Amygdala (tissue), 56 donors: ENCODE results near the gene RARG.
A peak's percentile ranks its signal among the peaks of the same experiment; 100 is the strongest.

ENCODE experiments used
- DNase-seq, 56 donors: peaks; one replicate each; lab custom pipeline; 2025; lab: John Stamatoyannopoulos, UW

Gene RARG

DNA sequence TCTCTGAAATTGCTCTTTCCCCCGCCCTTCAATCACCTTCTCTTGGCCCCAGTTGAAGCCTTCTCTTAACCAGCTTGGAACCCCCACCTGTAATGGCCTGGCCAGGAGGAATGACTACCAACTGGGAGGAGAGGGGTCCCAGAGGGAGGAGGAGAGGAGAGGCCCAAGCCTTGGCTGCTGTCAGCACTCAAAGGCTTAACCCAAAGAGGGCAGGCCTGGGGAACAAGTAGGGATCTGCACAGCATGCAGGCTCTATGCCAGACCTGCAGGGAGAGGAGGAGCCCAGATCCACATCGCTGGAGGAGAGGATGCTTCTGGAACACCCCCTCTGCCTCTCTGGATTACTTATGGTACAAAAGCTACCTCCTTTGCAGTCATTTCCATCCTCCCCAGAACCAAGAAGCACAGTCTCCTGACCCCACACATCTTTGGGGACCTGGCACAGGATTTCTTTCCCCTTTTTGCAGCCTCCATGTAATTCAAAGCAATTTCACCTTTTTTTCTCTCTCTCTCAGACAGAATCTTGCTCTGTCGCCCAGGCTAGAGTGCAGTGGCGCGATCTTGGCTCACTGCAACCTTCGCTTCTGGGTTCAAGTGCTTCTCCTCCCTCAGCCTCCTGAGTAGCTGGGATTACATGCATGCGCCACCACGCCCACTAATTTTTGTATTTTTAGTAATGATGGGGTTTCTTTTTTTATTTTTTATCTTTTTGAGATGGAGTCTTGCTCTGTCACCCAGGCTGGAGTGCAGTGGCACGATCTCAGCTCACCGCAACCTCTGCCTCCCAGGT lies 6.2 kb downstream of the RARG start:
- peak in 1 of 56 donors; percentile 21 for DNase-seq

DNA sequence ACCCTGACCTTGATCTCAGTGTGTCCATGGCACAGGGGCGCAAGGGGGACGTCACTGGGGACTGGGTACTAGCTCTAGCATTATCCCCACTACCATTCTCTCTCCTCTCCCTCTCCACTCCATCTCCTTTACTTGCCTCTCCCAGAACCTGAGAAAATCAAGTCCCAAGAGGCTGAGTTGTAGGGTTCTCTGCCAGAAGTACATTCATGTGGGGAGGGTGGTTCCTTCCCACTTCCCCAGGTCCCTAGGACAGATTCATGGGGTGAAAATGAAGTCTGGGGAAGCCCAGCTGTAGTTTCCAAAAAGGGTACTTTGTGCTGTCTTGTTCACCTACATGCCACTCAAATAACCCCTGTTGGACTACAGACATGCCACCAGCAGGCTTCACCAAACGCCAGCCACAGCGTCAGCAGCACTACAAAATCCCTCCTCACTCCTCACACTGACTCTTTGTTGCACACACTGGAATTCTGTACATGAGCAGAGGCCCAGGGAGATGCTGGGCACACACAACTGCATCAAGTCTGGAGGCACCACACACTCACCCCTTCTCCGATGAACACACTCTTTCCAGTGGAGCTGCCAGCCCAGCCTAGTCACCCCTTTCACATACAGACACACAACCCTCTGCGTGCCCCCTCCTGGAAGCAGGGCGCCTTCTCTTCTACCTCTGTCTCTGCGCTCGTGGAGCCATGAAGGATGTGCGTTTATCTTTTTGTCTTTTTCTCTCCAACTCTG lies 6.9 kb downstream of the RARG start:
- peak in 3 of 56 donors; percentile 11 to 37 (median 30) for DNase-seq

DNA sequence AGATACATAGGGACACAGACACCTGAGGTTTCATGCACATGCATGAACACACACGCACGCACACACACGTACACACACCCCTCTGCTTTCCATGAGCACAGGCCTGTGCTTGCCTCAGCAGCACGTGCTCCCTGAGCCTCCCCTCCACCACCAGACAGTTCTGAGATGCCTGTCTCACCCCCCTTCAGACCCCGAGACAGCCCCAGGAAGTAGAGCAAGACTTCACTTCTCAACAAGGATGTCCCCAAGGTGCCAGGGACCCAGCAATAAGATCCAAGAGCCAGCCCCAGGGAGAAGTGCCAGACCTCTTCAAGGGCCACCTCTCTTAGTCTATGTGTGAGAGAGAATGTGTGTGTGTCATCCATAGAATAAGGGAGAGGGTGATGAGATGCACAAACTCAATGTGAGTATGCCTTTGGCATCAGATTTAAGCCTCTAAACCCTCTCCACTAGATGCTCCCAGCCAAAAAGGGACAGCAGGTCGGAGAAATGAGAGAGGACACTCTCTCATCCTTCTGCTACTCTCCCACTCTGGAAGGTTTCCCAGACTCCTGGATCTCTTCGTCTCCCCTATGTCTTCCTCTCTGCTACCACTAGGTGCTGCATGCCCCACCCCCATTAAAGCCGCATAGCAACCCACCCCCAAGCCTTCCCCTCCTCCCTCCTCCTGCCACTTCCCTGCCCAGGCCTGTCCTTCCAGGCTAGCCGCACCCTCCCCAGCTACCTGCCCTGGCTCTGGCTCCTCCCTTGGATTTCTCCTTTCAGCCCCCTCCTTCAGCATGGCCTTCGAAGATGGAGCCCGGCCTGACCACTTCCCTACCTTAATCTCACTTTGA lies 7.7 kb downstream of the RARG start:
- no peak for DNase-seq

DNA sequence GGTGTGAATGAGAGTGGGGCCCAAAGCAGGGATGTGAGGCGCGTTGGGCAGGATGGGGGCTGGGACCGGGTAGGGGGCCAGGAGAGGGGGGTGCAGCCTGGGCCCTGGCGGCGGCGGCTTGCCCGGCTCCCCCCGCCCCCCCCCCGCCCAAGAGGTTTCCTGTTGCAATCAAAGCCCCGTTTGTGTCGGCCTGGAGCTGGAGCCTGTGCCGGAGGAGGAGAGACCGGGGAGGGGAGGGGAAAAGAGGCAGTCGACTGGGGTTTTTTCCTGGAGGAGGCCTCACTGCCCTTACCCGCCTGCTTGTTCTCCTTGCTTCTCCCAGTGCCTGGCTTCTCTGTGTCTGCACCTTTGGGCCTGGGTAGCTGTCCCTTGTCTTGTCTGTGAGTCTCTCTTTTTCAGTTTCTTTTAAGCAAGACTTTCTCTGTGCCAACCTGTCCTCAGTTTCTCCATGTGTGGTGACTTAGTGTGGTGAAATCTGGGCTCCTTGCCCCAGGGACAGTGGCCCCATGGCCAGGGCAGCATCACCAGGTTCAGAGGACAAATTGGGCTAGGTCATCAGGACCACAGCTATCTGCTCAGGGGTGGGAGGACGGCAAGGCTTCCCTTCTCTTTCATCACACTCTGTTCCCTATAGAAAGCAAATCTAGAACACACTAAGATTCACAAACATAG lies 8.5 kb downstream of the RARG start:
- DNase-seq = peak in 41 of 56 donors; percentile 20 to 79 (median 56)

DNA sequence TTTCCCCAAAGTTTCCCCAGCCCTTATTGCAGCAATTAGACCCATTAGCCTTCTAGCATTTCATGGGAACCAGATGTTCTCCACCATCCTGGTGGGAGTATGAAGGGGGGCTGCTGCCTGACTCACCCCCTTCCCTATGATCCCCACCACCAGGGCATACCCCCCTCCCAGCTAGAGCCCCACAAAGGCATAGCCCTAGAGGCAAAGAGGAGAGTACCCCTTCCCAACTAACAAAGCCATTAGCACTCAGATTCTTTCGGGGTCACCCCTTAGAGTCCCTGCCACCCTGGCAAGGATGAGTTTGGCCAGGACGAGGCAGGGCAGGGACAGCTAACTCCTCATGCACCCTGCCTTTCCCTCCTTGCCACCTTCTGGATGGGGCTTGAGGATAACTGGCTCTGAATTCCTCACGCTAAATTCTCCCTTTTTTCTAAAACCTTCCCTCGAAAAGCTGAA lies 9.2 kb downstream of the RARG start:
- DNase-seq = no peak

DNA sequence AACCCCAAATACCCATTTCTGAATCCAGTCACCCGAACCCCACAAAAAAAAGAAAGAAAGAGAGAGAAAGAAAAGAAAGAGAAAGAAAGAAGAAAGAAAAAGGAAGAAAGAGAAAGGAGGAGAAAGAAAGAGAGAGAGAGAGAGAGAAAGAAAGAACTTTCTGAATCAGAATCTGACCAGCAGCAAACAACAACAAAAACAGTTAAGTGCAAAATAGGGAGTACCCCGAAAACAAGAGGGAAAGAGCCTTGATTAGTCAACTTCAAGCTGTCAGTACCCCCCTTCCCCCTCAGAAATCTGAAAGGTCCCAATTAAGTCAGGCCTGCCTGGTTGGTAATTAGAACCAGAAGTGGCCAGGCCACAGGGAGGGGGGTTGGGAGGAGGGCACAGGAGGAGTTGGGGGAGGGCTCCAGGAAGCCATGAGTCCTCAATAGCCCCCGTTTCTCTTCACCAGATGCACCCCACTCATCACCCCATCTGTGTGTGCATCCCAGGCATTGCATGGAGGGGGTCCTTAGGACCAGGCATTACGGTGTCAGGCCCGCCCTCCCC lies 9.8 kb downstream of the RARG start:
- no peak for DNase-seq

DNA sequence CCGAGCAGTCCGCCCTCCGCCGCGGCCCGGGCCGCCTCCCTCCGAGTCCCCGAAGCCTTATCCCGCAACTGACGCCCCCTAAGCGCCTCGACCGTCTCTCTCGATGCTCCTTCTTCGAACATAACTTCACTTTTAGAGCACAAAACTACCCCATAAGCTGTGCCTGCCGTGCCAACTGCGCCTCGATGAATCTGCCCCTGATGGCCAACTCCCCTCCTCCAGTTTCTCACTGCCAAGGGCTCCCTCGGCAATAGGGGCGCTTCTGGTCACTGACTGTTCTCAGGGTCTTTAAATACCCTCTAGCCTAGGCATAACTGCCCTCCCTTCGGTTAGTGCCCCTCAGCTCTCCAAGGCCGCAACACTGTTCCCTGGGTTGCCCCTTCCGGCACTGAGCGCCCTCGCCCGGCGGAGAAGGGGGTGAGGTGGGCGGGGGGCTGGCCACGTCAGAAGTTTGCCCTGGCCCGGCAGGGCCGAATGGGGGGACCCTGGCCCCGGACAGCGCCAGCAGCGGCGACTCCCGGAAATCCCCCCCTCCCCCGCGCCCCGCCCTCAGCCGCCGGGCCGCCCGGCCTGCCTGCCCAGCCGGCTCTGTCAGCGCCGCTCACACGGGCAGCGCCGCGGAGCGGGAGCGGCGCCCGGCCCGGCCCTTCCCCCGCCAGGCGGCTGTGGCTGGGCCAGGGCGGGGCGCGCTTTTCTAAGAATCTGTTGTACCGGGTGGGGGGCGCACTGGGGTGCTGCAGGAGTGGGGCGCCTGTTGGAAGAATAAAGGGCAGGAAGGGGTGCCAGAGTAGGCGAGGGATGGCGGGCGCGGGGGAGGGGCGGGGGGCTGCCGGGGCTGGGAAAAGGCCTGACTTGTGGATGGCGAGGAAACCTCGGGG lies 10.6 kb downstream of the RARG start:
- DNase-seq = peak in 43 of 56 donors; percentile 28 to 82 (median 54)

DNA sequence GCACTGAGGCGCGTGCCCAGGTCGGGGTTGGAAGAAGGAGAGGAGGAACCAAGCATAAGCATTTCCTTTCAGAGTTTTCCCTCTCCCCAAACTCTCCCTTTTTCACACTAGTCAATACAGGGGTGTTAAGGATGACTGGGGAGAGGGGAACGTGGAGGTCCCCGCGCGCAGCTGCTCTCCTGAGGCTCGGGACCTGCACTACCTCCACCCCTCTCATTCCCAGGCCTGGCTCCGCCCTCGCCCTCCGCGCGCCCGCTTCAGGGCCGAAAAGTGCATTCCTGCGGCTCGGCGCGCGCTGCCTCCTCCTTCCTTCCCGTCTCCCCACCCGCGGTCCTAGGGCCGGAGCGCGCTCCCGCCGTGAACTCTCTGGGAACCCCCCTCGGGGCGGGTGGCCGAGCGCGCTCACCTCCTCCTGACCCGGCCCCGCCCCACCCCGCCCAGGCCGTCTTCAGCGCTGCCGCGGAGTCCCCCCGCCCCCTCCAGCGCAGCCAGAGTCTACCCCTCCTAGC lies 11.3 kb downstream of the RARG start:
- DNase-seq = peak in 45 of 56 donors; percentile 20 to 84 (median 61)

DNA sequence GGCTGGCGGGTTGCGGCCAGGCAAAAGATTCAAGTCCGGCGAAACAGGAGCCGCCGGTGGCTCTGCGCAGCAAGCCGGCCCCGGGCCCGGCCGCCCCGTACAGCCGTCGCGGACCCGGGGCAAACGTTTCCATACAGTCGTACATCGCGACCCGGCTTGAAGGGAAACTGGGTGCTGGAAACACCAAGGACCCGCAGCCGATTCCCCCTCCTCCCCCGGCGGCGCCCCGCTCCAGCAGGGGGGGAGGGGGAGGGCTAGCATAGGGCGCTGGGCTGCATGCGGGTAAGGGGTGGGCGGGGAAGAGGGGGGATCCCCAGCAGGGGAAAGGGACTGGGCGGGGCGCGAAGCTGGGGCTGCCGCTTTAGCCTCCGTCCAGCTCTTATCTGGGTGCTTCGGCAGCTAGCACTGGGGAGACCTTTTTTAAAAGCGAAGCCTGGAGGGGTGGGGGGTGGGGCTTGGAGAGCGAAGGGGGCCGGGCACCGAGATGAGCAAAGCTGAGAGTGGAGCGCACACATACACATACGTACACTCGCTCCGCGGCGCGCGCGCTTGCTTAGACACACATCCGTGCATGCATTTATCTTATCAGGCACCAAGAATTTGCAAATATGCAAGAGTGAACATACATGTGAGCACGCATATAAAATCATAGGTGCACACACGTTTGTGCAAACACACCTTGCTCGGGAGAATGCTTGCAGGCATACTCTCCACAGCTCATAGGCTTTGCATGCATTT lies 11.9 kb downstream of the RARG start:
- DNase-seq = peak in 33 of 56 donors; percentile 28 to 82 (median 53)

DNA sequence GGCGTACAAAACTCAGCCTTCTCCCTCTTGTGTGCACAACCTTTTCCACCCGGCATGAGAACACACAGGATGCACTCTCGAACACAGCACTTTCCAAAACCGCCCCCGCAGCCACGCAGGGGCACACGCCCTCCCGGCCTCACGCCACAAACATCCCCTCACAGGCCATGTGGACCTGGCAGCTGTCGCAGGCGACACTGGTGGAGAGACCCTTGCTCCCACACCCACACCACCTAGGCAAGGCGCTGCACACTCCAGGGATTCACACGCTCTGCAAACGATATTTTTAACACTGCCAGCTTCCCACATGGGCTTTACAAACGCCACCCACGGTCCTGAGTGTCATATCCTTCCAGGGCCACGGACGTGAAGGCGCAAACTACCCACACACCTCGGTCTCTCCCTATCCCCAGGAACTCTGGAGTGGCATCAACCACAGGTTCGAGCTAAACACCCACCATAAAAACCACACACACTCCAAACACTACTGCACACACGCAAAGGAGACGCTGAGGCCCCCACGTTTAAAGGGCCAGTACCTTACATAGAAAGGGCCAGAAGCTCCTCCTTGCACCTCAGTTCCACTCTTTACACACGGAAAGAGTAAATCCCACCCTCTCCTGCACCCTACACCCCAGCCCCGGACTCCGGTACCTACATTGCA lies 12.6 kb downstream of the RARG start:
- peak in 6 of 56 donors; percentile 21 to 59 (median 52) for DNase-seq

DNA sequence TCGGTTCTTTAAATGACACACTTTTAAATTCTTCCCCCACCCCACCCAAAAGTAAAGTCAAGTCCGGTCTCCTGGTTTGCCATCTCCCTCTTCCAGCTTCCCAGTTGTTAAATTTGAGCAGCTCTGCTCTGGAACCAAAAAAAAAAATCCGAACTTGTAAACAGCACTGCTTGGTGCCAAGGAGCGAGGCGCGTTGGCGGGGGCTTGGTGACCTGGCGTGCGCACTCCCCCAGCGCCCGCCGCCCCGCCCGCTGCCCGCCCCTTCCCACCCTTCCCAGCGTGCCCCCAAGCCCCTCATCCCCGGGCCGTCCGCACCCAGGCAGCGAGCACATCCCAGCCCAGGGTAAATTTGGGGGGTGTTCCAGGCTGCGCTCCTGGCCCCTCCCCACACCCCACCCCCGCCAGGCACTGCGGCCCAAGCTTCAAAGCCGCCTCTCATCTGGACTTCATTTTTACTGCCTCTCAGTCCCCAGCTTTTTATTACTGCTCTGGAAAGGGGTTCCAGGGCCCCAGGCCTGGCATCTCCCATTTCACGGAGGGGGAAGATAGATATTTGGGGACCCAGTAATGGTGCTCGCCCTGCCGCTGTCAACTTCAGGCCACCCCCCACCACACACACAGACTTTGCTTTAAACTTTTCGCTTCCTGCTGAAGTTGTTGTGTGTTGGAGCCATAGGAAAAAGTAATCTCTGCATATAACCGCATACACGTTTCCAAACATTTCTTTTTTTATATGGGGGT lies 13.3 kb downstream of the RARG start:
- DNase-seq = peak in 1 of 56 donors; percentile 19

DNA sequence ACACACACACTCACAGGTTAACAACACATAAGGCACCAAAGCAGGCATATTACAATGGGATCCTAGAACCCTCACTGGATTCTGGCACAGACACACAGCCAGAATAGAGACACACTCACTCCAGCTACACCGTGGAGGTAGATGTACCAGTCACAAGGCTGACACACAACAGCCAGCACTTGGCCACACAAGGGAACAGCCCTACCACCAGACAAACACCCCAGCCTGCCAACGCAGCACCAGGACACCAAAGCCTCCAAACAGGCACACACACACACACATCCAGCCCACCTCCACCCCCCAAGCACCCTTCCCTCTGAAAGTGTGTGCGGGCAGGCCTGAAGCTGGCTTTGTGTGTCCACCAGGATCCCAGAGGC lies 14.1 kb downstream of the RARG start:
- DNase-seq = no peak

DNA sequence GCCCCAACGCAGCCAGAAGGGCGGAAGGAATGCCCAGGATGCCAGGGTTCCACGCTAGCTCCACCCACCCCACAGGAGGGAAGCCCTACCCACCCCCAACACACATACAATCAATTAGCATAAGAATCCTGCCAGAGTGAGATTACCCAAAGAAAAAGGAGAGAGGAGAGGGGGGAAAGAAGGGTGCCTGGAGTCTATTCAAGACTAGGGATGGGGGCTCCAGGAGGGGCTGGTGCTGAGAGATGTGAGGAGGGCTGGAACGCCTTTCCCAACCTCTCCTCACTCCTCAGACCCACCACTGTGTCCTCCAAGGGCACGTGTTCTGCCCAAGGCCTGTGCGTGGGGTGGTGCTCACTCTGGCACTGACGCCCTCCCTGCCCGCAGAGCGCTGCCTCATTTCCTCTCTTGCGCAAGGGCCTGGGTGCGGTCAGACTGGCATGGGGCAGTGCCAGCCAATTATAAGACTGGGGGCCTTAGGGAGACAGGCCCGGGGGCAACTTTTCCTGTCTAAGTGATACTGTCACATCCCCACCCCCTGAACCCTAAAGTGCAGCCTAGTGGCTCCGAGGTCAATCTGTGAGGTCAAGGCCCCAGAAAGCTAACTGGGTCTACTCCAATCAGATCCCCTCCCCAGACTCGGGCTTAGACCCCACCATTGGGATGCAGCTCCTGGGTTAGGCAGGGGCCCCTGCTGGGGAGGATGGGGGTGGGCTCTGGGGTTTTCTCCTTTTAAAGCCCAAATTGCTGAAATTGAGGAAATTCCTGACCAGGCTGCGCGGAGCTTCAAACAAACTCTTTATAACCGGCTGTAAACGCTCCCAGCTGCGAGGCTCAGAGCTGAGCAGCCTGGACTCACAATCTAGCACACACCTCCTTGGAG lies 14.7 kb downstream of the RARG start:
- DNase-seq = no peak

DNA sequence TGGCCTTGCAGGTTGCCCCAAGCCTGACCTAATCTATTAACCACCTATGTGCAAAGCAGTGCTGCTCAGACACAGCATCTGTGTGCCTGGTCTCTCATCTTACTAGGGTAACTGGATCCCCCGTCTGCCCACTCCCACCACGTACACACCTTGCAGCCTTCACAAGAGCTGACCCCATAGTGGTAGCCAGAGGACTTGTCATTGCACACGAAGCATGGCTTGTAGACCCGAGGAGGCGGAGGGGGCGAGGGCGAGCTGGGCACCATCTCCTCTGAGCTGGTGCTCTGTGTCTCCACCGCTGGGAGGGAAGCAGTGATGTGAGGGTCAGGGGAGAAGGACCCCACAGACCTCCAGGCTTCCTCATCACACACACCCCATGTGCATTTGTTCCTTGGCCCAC lies 16.5 kb downstream of the RARG start:
- DNase-seq = no peak

DNA sequence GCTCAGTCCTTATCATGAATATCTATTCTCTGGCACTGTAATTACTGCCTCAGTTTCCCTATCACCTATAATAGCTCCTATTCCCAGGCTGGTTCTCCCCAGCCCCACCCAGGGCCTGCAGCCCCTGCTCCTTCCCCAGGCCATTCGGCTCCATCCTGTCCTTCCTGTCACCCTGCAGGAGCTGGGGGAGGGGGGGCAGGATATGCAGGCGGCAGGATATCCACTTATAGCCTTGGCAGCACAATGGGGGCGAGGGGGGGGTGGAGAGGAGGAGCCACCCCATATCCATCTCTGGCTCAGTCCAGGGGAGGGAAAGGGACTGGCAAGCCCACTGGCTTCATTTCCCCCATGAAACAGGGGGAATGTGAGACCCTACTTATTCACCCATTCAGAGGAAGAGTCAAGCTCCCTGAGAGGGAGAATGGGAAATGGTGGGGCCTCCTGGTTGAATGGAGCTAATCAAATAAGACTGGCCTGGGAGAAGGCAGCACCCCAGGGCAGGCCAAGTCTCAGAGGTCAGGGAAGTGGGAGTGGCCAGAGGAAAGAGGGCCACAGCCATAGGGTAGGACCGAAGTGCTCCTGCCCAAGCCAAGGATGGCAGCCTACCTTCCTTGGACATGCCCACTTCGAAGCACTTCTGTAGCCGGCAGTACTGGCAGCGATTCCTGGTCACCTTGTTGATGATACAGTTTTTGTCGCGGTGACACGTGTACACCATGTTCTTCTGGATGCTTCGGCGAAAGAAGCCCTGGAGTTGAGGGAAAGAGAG lies 17.1 kb downstream of the RARG start:
- DNase-seq = no peak
